ENCODE data around the gene SDHD.
"Not testable (repeated sequence)": the region's sequence is repeated elsewhere in the genome, so short reads cannot be mapped to it uniquely, and the experiment has no call there.

The SDHD gene

DNA sequence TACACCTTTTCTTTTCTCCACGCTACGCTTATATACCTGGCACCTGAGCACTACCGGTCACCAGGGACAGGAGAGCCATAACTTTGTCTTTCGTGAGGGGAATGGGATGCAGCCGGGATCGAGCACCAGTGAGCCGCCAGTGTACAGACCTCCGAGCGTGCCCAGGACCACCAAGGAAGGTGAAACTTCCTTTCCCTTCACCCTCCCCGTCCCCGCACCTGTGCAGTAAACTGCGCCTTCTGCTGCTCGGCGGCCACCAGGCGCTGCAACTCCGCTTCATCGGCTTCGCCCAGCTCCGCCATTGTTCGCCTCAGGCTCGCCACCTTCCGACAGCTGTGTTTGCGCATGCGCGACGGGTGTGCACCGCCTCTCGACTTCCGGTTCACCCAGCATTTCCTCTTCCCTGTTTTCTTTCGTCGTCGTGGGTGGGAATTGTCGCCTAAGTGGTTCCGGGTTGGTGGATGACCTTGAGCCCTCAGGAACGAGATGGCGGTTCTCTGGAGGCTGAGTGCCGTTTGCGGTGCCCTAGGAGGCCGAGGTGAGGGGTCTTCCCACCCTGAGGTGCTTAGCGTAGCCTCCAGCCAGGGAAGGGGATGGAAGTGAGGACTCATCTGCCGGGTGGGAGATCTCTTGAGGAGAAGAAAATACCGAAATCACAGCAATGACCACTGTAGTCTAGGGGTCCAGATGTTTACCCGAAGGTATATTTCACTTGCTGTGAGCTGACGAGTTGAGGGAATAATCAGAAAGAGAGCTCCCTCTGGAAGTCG is at the start of gene SDHD, which contains the start of gene TIMM8B:
Gene SDHD, plus strand, starts transcription at position 452 of the 770 bp plus-strand sequence. Its CDS starts 35 bp downstream, at position 487.
Gene TIMM8B, minus strand, starts transcription at position 335 of the 770 bp plus-strand sequence. Its CDS starts 33 bp downstream, at position 302.
- DNase-seq (ENCODE audit: low read depth in 2 of 2), result peak; percentile 90 to 93

GRCh38 chr11:112037527-112037926 is 49.1 kb upstream of the SDHD start:
- no peak for DNase-seq (ENCODE audit: low read depth in 2 of 2)

DNA sequence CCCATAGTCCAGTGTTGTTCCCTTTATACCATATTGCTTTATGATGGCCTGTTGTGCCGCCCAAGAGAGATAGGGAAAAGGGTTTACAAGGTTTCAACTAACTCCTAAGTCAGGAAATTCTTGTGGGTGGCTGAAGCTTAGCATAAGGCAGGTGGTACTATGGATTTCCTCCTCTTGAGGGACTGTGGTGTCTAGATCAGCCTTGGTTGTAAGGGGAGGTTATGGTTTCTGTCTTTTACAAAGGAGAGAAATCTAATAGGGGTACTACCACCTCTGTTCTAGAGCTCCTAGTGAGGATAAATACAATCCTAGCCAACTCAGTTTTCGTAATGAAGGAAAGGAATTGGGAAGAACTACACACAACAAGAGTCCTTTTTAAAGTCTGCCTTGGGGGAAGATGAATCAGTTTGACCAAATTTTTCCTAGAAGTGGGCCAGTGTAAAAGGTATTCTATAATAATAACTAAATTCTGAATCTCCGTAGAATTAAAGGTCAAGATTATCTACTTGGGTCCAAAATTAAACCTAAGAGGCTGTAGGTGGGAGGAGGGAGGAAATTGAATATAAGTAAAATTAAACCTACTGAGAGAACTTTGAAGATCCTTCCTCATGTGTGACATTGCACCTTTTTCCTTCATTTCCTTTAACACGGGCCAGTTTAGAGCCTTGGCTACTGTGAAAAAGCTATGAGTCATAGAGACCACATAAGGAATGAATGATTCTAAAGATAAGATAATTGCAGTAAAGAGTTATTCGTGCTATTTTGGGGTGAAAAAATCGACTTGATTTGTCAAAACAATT is 44.3 kb upstream of the SDHD start:
- DNase-seq (ENCODE audit: low read depth in 2 of 2), result no peak

- no peak for DNase-seq (ENCODE audit: low read depth in 2 of 2)
Observed at GRCh38 chr11:112042961-112043304, 43.7 kb upstream of the SDHD start.

DNA sequence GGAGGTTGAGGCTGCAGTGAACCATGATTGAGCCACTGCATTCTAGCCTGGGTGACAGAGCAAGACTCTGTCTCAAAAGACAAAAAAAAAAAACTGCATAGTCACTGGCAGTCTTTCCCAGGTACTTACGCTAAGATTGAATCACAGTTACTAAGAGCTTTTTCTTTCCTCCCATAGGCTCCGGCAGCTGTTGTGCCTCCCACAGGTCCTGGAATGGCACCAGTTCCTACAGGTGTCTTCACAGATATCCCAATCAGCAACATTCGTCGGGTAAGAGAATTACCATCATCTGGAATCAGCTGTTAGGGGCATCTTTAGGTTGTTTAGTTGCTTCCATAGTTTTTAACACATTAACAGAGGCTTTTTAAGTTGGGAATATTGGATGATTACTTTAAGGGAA is 41.7 kb upstream of the SDHD start:
- DNase-seq (ENCODE audit: low read depth in 2 of 2), result no peak

DNA sequence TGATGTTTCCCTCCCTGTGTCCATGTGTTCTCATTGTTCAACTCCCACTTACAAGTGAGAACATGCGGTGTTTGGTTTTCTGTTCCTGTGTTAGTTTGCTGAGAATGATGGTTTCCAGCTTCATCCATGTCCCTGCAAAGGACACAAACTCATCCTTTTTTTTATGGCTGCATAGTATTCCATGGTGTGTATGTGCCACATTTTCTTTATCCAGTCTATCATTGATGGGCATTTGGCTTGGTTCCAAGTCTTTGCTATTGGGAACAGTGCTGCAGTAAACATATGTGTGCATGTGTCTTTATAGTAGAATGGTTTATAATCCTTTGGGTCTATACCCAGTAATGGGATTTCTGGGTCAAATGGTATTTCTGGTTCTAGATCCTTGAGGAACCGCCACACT is 40.0 kb upstream of the SDHD start:
- DNase-seq (ENCODE audit: low read depth in 2 of 2), result not testable (repeated sequence)

DNA sequence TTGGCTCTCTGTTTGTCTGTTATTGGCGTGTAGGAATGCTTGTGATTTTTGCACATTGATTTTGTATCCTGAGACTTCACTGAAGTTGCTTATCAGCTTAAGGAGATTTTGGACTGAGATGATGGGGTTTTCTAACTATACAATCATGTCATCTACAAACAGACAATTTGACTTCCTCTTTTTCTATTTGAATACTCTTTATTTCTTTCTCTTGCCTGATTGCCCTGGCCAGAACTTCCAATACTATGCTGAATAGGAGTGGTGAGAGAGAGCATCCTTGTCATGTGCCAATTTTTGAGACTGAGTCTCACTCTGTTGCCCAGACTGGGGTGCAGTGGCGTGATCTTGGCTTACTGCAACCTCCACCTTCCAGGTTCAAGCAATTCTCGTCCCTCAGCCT is 38.4 kb upstream of the SDHD start:
- not testable (repeated sequence) for DNase-seq (ENCODE audit: low read depth in 2 of 2)

- no peak for DNase-seq (ENCODE audit: low read depth in 2 of 2)
Observed at GRCh38 chr11:112049777-112050176, 36.9 kb upstream of the SDHD start.

- DNase-seq (ENCODE audit: low read depth in 2 of 2), result no peak
Observed at GRCh38 chr11:112050721-112051120, 36.0 kb upstream of the SDHD start.

DNA sequence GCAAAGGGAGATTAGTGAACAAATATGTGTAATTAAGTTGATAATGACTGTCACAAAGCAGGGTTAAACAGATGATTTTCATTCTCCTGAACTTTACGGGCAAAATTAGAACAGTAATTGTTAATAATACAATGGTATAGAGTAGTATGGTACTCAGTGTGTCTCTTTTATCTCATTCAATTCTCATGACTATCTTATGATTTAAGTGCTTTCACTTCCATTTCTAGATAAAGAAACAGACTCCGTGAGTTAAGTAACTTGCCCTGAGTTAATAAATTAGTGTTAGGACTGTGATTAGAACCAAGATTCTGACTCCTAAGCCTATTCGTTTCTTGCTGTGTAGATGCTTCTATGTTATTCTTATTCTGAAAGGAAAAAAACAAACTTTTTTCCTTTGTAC is 34.9 kb upstream of the SDHD start:
- DNase-seq (ENCODE audit: low read depth in 2 of 2), result no peak

DNA sequence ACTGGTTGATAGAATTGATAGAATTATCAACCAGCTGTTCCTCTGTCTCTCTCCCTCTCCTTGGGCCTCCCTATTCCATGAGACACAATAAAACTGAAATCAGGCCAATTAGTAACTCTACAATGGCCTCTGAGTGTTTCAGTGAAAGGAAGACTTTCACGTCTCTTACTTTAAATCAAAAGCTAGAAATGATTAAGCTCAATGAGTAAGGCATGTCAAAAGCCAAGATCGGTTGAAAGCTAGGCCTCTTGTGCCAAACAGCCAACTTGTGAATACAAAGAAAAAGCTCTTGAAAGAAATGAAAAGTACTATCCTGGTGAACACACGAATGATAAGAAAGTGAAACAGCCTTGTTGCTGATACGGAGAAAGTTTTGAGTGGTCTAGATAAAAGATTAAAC is 29.5 kb upstream of the SDHD start:
- no peak for DNase-seq (ENCODE audit: low read depth in 2 of 2)

- DNase-seq (ENCODE audit: low read depth in 2 of 2), result no peak
Observed at GRCh38 chr11:112058103-112058502, 28.6 kb upstream of the SDHD start.

DNA sequence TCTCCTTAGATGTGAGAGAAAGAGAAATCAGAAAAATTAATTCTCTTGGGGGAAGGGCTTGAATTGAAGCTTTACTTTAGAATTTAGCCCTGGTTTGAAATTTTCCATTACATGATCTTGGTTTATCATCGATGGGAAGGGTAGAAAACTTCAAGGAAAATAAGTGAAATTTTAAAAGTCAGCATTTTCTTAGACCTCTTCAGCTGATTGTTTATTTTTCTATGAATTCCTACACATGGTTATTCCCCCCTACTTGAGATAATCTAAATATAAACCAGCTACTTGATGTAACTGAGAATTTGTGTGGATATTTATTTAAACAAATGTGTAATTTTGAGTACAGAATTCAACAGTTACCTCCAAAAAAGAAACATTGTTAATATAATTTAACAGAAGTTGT is 23.8 kb upstream of the SDHD start:
- DNase-seq (ENCODE audit: low read depth in 2 of 2), result no peak

- DNase-seq (ENCODE audit: low read depth in 2 of 2), result peak; percentile 66 to 76
Observed at GRCh38 chr11:112073941-112074811, 12.5 kb upstream of the SDHD start, which contains the start of the genes NKAPD1 and PIH1D2. Gene NKAPD1, plus strand, starts transcription at chr11:112074299. Its CDS starts 1,276 bp downstream, at chr11:112075575. Gene PIH1D2, minus strand, starts transcription at chr11:112074017. Its CDS starts 843 bp downstream, at chr11:112073174.

GRCh38 chr11:112082729-112083128 is 3.9 kb upstream of the SDHD start:
- DNase-seq (ENCODE audit: low read depth in 2 of 2), result no peak

DNA sequence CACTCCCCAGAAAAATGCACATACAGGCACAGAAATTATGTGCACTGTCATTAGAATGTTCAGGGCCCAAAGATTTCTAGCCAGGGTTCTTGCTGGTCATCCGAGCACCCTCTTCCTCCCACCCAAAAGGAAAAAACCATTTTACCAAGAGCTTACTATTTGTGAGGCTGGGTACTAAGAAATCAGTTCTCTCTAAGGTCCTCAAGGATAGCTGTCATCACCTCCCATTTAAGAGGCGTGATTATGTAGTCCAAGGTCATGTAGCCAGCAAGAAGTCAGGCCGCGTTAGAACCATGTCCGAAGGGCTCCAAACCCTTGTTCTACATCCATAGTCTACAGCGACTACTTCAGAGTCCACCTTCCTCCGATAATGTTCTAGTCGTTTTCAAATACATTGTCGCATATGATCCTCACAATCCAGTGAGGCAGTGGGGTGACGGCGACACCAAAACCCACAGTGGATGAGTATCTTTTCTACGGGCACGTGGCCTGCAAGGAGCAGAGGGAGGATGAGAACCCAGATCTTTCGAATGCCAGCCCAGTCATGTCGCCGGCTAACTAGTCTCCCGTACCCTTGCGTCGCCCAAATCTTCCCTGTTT is 751 bp upstream of the SDHD start:
- DNase-seq (ENCODE audit: low read depth in 2 of 2), result peak; percentile 2 to 19

DNA sequence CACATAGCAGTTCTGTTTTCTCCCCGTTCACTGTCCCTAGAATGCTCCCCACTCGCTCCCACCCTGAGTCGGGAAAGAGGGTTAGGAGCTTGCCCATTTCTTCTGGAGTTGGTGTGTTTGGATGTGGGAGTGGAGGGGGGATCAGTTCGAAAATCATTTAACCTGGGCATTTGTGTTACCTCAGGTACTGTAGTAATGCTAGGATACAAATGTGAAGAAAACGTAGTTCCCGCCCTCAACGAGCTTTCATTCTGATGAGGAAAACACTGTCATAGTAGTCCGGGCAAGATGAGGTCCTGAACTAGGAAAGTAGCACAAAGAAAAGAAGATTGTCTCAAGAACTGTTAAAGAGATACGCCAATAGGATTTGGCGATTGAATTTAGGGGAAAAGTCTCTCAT is 539 bp downstream of the SDHD start:
- no peak for DNase-seq (ENCODE audit: low read depth in 2 of 2)

DNA sequence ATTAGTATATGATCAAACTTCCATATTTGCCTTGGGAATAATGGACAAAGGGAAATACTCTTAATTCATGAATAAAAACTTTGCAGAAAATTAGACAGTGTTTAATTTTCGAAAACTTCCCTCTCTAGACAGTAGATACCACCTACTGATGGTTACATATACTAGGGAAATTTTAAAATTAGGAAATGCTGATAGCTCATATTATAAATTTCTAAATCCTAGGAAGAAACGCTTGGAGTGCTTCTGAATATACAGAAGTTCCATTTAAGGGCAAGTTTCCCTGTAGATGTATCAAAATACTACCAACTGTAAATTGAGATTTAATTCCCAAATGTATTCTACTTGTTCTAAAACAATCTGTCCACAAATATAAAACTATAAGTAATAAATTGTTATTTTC is 8.6 kb downstream of the SDHD start:
- not testable (repeated sequence) for DNase-seq (ENCODE audit: low read depth in 2 of 2)

GRCh38 chr11:112096194-112096593 is 9.5 kb downstream of the SDHD start:
- DNase-seq (ENCODE audit: low read depth in 2 of 2), result no peak

GRCh38 chr11:112097734-112098528 is 11.3 kb downstream of the SDHD start:
- DNase-seq (ENCODE audit: low read depth in 2 of 2), result no peak

- no peak for DNase-seq (ENCODE audit: low read depth in 2 of 2)
Observed at GRCh38 chr11:112100462-112100861, 13.8 kb downstream of the SDHD start.

All from stimulated activated CD8-positive, alpha-beta memory T cell treated with anti-CD3 and anti-CD28 coated beads, Interleukin-7, amount 100 ng/mL, for 4 hours (primary cell).